Measurements from ENCODE around the gene NPC1L1.

NPC1L1 gene, protein sequence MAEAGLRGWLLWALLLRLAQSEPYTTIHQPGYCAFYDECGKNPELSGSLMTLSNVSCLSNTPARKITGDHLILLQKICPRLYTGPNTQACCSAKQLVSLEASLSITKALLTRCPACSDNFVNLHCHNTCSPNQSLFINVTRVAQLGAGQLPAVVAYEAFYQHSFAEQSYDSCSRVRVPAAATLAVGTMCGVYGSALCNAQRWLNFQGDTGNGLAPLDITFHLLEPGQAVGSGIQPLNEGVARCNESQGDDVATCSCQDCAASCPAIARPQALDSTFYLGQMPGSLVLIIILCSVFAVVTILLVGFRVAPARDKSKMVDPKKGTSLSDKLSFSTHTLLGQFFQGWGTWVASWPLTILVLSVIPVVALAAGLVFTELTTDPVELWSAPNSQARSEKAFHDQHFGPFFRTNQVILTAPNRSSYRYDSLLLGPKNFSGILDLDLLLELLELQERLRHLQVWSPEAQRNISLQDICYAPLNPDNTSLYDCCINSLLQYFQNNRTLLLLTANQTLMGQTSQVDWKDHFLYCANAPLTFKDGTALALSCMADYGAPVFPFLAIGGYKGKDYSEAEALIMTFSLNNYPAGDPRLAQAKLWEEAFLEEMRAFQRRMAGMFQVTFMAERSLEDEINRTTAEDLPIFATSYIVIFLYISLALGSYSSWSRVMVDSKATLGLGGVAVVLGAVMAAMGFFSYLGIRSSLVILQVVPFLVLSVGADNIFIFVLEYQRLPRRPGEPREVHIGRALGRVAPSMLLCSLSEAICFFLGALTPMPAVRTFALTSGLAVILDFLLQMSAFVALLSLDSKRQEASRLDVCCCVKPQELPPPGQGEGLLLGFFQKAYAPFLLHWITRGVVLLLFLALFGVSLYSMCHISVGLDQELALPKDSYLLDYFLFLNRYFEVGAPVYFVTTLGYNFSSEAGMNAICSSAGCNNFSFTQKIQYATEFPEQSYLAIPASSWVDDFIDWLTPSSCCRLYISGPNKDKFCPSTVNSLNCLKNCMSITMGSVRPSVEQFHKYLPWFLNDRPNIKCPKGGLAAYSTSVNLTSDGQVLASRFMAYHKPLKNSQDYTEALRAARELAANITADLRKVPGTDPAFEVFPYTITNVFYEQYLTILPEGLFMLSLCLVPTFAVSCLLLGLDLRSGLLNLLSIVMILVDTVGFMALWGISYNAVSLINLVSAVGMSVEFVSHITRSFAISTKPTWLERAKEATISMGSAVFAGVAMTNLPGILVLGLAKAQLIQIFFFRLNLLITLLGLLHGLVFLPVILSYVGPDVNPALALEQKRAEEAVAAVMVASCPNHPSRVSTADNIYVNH (N-terminal part only)

DNA sequence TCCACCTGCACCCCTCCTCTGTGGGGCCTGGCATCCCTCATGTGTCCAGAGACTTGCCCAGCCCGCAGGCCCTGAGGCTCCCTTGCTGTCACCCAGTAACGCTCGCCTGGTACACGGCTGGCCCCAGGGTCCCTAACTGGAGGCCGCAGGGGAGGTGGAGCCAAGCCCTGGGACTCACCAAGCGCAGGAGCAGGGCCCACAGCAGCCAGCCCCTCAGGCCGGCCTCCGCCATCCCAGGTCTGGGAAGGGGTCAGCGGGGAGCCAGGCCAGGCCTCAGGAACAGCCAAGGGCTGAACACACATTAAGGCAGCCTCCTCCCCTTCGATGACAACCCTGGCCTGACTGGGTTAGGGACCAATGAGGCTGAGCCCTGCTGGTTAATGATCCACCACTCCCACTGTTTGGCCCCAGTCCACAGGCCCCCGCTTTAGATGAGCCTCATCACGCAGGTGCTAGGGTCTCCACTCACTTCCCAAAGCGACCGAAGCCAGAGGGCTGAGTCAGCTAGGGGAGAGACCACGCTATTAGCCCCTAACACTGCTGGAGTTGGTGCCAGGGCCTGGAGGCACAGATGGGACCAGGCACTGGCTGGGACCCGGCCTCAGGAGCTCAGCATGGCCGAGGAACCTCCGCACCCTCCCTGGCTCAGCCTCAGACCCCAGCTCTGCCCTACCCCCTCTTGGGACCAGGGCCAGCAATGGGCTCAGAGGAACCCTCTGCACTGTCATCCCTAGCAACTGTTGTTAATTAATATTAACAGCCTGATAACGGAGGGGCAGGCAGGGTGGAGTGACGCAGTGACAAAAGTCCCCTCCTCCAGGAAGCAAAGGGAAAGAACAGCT lies at the start of gene NPC1L1:
NPC1L1 (minus strand) TSS at position 303 of the 842 bp plus-strand sequence; CDS start at position 232, 71 bp downstream.
- TF ChIP-seq, protein P1, sequence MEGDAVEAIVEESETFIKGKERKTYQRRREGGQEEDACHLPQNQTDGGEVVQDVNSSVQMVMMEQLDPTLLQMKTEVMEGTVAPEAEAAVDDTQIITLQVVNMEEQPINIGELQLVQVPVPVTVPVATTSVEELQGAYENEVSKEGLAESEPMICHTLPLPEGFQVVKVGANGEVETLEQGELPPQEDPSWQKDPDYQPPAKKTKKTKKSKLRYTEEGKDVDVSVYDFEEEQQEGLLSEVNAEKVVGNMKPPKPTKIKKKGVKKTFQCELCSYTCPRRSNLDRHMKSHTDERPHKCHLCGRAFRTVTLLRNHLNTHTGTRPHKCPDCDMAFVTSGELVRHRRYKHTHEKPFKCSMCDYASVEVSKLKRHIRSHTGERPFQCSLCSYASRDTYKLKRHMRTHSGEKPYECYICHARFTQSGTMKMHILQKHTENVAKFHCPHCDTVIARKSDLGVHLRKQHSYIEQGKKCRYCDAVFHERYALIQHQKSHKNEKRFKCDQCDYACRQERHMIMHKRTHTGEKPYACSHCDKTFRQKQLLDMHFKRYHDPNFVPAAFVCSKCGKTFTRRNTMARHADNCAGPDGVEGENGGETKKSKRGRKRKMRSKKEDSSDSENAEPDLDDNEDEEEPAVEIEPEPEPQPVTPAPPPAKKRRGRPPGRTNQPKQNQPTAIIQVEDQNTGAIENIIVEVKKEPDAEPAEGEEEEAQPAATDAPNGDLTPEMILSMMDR (IDR thresholded peaks at IDR 0.05; ENCODE audit: low read depth, low read length, missing control alignments): no peak
- in situ Hi-C loops (cut with HindIII; ENCODE audit: low pct_ligation_motif_present, low sequenced_read_pairs): no loop called here
- H3K27ac ChIP-seq: no peak within 1 kb of the TSS
- H3K27me3 ChIP-seq (replicated peaks): no peaks in the 10 kb centered on the region
- no peak within 1 kb of the TSS for H3K4me3 ChIP-seq (ENCODE audit: low read depth, low read length)
- no peaks in the 10 kb centered on the region for H3K36me3 ChIP-seq (replicated peaks)
- no peak for DNase-seq

DNA sequence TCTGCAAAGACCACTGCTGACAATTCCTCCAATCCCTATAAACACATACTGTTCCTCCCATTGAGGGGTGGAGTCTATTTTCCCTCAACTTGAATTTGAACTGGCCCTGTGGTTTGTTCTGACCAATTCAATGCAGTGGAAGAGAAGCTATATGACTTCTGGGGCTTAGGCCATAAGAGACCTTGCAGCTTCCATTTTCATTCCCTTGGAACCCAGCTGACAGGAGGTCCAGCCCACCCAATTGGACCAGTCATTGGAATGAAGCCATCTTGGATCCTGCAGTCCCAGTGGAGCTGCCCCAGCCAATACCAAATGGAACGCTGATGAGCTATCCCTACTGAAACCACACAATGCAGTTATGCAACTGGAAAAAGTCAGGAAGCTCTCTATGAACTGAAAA lies 49.8 kb upstream of the NPC1L1 start:
- in situ Hi-C loops (cut with HindIII; ENCODE audit: low pct_ligation_motif_present, low sequenced_read_pairs): no loop called here
- H3K27me3 ChIP-seq (replicated peaks): no peaks in the 10 kb centered on the region
- TF ChIP-seq, protein P1 (IDR thresholded peaks at IDR 0.05; ENCODE audit: low read depth, low read length, missing control alignments): no peak
- H3K4me3 ChIP-seq (ENCODE audit: low read depth, low read length): no peak overlapping the region
- no peaks in the 10 kb centered on the region for H3K36me3 ChIP-seq (replicated peaks)
- DNase-seq: no peak
- no peak overlapping the region for H3K27ac ChIP-seq

DNA sequence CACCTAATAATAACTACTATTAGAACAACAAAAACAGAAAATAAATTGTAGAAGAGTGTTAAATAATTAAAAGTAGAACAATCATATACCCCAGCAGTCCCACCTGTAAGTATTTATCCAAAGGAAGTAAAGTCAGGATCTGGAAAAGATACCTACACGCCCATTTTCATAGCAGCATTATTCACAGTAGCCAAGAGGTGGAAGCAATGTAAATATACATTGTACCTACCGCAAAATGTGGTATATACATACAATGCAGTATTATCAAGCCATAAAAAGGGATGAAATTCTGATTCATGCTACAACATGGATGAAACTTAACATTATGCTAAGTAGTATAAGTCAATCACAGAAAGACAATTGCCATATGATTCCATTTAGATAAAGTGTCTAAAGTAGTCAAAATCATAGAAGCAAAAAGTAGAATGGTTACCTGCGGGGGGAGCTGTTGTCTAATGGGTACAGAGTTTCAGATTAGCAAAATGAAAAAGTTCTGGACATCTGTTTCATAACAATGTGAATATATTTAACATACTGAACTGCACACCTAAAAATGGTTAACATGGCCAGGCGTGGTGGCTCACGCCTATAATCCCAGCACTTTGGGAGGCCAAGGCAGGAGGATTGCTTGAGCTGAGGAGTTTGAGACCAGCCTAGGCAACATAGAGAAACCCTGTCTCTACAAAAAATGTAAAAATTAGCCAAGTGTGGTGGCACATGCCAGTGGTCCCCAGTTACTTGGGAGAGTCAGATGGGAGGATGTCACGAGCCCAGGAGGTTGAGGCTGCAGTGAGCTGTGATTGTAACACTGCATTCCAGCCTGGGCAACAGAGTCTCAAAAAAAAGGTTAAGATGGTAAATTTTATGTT lies 46.9 kb upstream of the NPC1L1 start:
- no peak overlapping the region for H3K27ac ChIP-seq
- TF ChIP-seq, protein P1 (IDR thresholded peaks at IDR 0.05; ENCODE audit: low read depth, low read length, missing control alignments): peak; percentile 48
- H3K36me3 ChIP-seq (replicated peaks): no peaks in the 10 kb centered on the region
- in situ Hi-C loops (cut with HindIII; ENCODE audit: low pct_ligation_motif_present, low sequenced_read_pairs): no loop called here
- peak; percentile 63 for DNase-seq
- no peak overlapping the region for H3K4me3 ChIP-seq (ENCODE audit: low read depth, low read length)
- no peaks in the 10 kb centered on the region for H3K27me3 ChIP-seq (replicated peaks)

DNA sequence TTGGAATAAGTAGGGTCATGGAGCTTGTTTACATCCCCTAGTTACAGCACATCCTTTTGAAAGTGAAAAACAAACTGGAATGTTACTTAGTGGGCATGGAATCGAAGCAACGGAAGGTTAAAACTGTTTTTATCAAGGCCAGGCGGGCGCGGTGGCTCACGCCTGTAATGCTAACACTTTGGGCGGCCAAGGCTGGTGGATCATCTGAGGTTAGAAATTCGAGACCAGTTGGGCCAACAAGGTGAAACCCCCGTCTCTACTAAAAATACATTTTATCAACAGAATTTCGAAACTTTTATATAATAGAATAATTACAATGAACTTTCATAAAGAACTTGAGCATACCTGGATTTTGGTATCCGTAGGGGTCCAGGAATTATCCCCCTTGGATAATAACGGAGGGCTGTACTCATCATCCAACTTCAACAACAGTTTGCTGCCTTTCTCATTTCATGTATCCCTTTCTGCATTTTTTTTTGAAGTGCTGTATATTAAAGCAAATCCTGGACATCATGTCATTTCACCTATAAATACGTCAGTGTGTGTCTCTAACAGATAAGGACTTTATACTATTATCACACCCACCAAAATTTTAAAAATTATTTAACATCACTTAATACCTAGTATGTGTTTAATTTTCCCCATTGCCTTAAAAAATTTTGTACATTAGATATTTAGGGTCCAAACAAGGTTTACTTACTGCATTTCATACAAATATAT lies 42.2 kb upstream of the NPC1L1 start:
- DNase-seq: no peak
- peak overlapping the region; percentile 86 for H3K4me3 ChIP-seq (ENCODE audit: low read depth, low read length)
- no peak overlapping the region for H3K27ac ChIP-seq
- in situ Hi-C loops (cut with HindIII; ENCODE audit: low pct_ligation_motif_present, low sequenced_read_pairs): no loop called here
- H3K36me3 ChIP-seq (replicated peaks): peaks cover 8% of the 10 kb centered on the region
- H3K27me3 ChIP-seq (replicated peaks): no peaks in the 10 kb centered on the region
- TF ChIP-seq, protein P1 (IDR thresholded peaks at IDR 0.05; ENCODE audit: low read depth, low read length, missing control alignments): no peak

Measured in brain microvascular endothelial cell (primary cell).